Astrocyte (in vitro differentiated cells and primary cell): ENCODE data around the gene CDH23. TPM values are rescaled to one million over a fixed set of nuclear protein-coding genes. Genes with fewer than 3 reads are reported as not detected.

Experiments used
- DNase-seq: peaks from one replicate; pipeline ENCODE4 v3.0.0-alpha.2; 2010; ENCODE audit warnings: low read depth
- FAIRE-seq: peaks from 2 replicates; lab custom pipeline; 2011; peaks lifted over from hg19 to GRCh38; lab: Jason Lieb, UNC
- H2AFZ ChIP-seq: 2 replicates; pipeline ENCODE4 v1.6.0; 2012; ENCODE audit warnings: low read depth, low read length, inconsistent platforms
- H3K27ac ChIP-seq: 2 replicates; pipeline ENCODE4 v1.5.1; 2011; ENCODE audit warnings: low read depth, low read length, inconsistent platforms
- H3K27me3 ChIP-seq: 2 replicates; pipeline ENCODE4 v1.6.0; 2011; ENCODE audit warnings: low read length, inconsistent platforms; ENCODE audit not compliant: insufficient read depth
- H3K36me3 ChIP-seq: 2 replicates; pipeline ENCODE4 v1.5.1; 2011; ENCODE audit warnings: low read length, inconsistent platforms; ENCODE audit not compliant: insufficient read depth
- H3K4me1 ChIP-seq: 2 replicates; pipeline ENCODE4 v1.5.1; 2011; ENCODE audit warnings: low read length, inconsistent platforms; ENCODE audit not compliant: insufficient read depth
- H3K4me2 ChIP-seq: 2 replicates; pipeline ENCODE4 v1.6.0; 2012; ENCODE audit warnings: low read length, inconsistent platforms
- H3K4me3 ChIP-seq: 2 replicates; pipeline ENCODE4 v1.5.1; 2011; ENCODE audit warnings: low read depth, mild to moderate bottlenecking, low read length, inconsistent platforms; ENCODE audit not compliant: insufficient read depth
- H3K79me2 ChIP-seq: 2 replicates; pipeline ENCODE4 v1.6.0; 2012; ENCODE audit warnings: mild to moderate bottlenecking, low read length, inconsistent platforms; ENCODE audit not compliant: insufficient read depth
- H3K9ac ChIP-seq: 2 replicates; pipeline ENCODE4 v1.6.0; 2012; ENCODE audit warnings: mild to moderate bottlenecking, low read length, inconsistent platforms
- H3K9me3 ChIP-seq: 2 replicates; pipeline ENCODE4 v1.5.1; 2012; ENCODE audit warnings: low read depth, mild to moderate bottlenecking, low read length, inconsistent platforms; ENCODE audit not compliant: insufficient read depth
- H4K20me1 ChIP-seq: 2 replicates; pipeline ENCODE4 v1.6.0; 2012; ENCODE audit warnings: low read length, inconsistent platforms; ENCODE audit not compliant: insufficient read depth
- H3K27ac Mint-ChIP-seq: one replicate; pipeline ENCODE4 v1.8.0; 2021; ENCODE audit warnings: mild to moderate bottlenecking, mixed read lengths; ENCODE audit not compliant: unreplicated experiment
- H3K27me3 Mint-ChIP-seq: one replicate; pipeline ENCODE4 v1.8.0; 2021; ENCODE audit warnings: low read depth, mixed read lengths; ENCODE audit not compliant: unreplicated experiment
- H3K36me3 Mint-ChIP-seq: one replicate; pipeline ENCODE4 v1.8.0; 2021; ENCODE audit warnings: low read depth, mixed read lengths; ENCODE audit not compliant: unreplicated experiment
- H3K4me1 Mint-ChIP-seq: one replicate; pipeline ENCODE4 v1.8.0; 2021; ENCODE audit warnings: low read depth, mixed read lengths; ENCODE audit not compliant: unreplicated experiment
- H3K4me3 Mint-ChIP-seq: one replicate; pipeline ENCODE4 v1.8.0; 2021; ENCODE audit warnings: mild to moderate bottlenecking, moderate library complexity, mixed read lengths; ENCODE audit not compliant: unreplicated experiment
- H3K9me3 Mint-ChIP-seq: one replicate; pipeline ENCODE4 v1.8.0; 2021; ENCODE audit warnings: mild to moderate bottlenecking, mixed read lengths; ENCODE audit not compliant: unreplicated experiment
- CTCF ChIP-seq: IDR thresholded peaks from 2 replicates; pipeline ENCODE4 v1.5.1; 2011; ENCODE audit warnings: low read depth, mild to moderate bottlenecking, inconsistent platforms, low read length, moderate library complexity; ENCODE audit not compliant: insufficient read depth
- EZH2 ChIP-seq: IDR thresholded peaks from 2 replicates; pipeline ENCODE4 v1.6.1; 2012; ENCODE audit warnings: mild to moderate bottlenecking, low read length, inconsistent platforms; ENCODE audit not compliant: insufficient read depth
- total RNA-seq: library from RNA; stranded (reverse); gene quantifications from 2 replicates; pipeline ENCODE4 v1.2.1, GENCODE V29; 2021

The CDH23 gene
- total RNA-seq, 1 donor from 2014 or later: not detected

GRCh38 chr10:71703577-71703976 lies 306.9 kb downstream of the CDH23 start:
- Histone ChIP-seq H4K20me1 (no peaks in the 10 kb centered on the region), H3K79me2 (no peaks in the 10 kb centered on the region), H3K9ac (no peak overlapping the region), H3K4me2 (no peak overlapping the region), H3K4me1 (no peaks in the 10 kb centered on the region), H3K9me3 (no peaks in the 10 kb centered on the region), H2AFZ (no peak overlapping the region), H3K27me3 (peaks cover 22% of the 10 kb centered on the region), H3K4me3 (no peak overlapping the region), H3K36me3 (no peaks in the 10 kb centered on the region), H3K27ac (no peak overlapping the region)
- Mint-ChIP-seq H3K27me3 (peaks cover 57% of the 10 kb centered on the region), H3K9me3 (no peaks in the 10 kb centered on the region), H3K4me3 (no peak overlapping the region), H3K36me3 (no peaks in the 10 kb centered on the region), H3K4me1 (no peaks in the 10 kb centered on the region), H3K27ac (no peak overlapping the region)
- FAIRE-seq (no peak), DNase-seq (no peak)
- no peak for TF ChIP-seq EZH2
- TF ChIP-seq CTCF: no peak

GRCh38 chr10:71704816-71705215 lies 308.1 kb downstream of the CDH23 start:
- Mint-ChIP-seq H3K4me3 (no peak overlapping the region), H3K36me3 (no peaks in the 10 kb centered on the region), H3K4me1 (no peaks in the 10 kb centered on the region), H3K27ac (no peak overlapping the region), H3K27me3 (peaks cover 53% of the 10 kb centered on the region), H3K9me3 (no peaks in the 10 kb centered on the region)
- DNase-seq (no peak), FAIRE-seq (no peak)
- H4K20me1 ChIP-seq: no peaks in the 10 kb centered on the region
- no peaks in the 10 kb centered on the region for H3K36me3 ChIP-seq
- H3K79me2 ChIP-seq: no peaks in the 10 kb centered on the region
- peaks cover 12% of the 10 kb centered on the region for H3K27me3 ChIP-seq
- H3K4me3 ChIP-seq: no peak overlapping the region
- H3K4me2 ChIP-seq: no peak overlapping the region
- TF ChIP-seq CTCF: no peak
- no peak for TF ChIP-seq EZH2
- no peak overlapping the region for H2AFZ ChIP-seq
- H3K27ac ChIP-seq: no peak overlapping the region
- no peak overlapping the region for H3K9ac ChIP-seq
- no peaks in the 10 kb centered on the region for H3K4me1 ChIP-seq
- no peaks in the 10 kb centered on the region for H3K9me3 ChIP-seq

DNA sequence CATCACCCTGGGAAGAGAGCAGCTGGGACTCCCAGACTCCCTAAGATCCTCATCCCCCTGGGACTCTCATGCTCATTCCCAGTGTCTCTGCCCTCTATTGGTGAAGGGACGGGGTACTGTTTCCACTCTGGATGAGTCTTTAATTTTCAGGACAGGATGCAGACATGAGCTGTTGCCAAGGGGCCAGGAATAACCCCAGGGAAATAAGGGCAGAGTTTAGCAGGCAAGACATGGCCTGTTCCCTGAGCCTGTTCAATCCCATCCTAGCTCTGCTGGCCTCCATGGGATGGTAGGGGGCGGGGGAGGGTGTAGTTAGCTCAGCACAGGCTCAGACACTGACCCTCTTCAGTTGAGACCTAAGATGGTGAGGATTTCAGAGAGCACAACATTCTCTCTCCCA lies 308.9 kb downstream of the CDH23 start:
- peaks cover 50% of the 10 kb centered on the region for H3K27me3 Mint-ChIP-seq
- H3K9me3 Mint-ChIP-seq: no peaks in the 10 kb centered on the region
- H2AFZ ChIP-seq: no peak overlapping the region
- no peaks in the 10 kb centered on the region for H3K4me1 ChIP-seq
- no peaks in the 10 kb centered on the region for H3K79me2 ChIP-seq
- no peak overlapping the region for H3K4me2 ChIP-seq
- no peak overlapping the region for H3K27ac Mint-ChIP-seq
- H3K27me3 ChIP-seq: peaks cover 8% of the 10 kb centered on the region
- TF ChIP-seq CTCF: no peak
- no peak for TF ChIP-seq EZH2
- no peaks in the 10 kb centered on the region for H3K4me1 Mint-ChIP-seq
- no peak for DNase-seq
- H3K27ac ChIP-seq: no peak overlapping the region
- no peaks in the 10 kb centered on the region for H3K9me3 ChIP-seq
- FAIRE-seq: no peak
- H3K4me3 ChIP-seq: no peak overlapping the region
- no peaks in the 10 kb centered on the region for H3K36me3 ChIP-seq
- no peaks in the 10 kb centered on the region for H4K20me1 ChIP-seq
- no peak overlapping the region for H3K4me3 Mint-ChIP-seq
- no peak overlapping the region for H3K9ac ChIP-seq
- no peaks in the 10 kb centered on the region for H3K36me3 Mint-ChIP-seq
